Stimulated activated CD8-positive, alpha-beta memory T cell treated with anti-CD3 and anti-CD28 coated beads, Interleukin-15, amount 100 ng/mL, for 1 hour (primary cell): ENCODE results near the gene SUDS3.

Experiments used
- DNase-seq: peaks from one replicate; pipeline ENCODE4 v3.0.0-alpha.2; 2020; ENCODE audit warnings: low read depth

The SUDS3 gene

GRCh38 chr12:118356809-118357256 lies 19.5 kb upstream of the SUDS3 start:
- DNase-seq = no peak

- DNase-seq = no peak
Observed at GRCh38 chr12:118357257-118358007, 18.9 kb upstream of the SUDS3 start.

GRCh38 chr12:118358008-118358359 lies 18.4 kb upstream of the SUDS3 start:
- DNase-seq = no peak

- no peak for DNase-seq
Observed at GRCh38 chr12:118358612-118359540, 17.5 kb upstream of the SUDS3 start.

GRCh38 chr12:118359541-118359915 lies 16.8 kb upstream of the SUDS3 start:
- DNase-seq = no peak

- no peak for DNase-seq
Observed at GRCh38 chr12:118361092-118361404, 15.3 kb upstream of the SUDS3 start.

- DNase-seq = no peak
Observed at GRCh38 chr12:118361889-118362288, 14.5 kb upstream of the SUDS3 start.

- DNase-seq = no peak
Observed at GRCh38 chr12:118368821-118369220, 7.5 kb upstream of the SUDS3 start.

- DNase-seq = no peak
Observed at GRCh38 chr12:118370601-118371000, 5.8 kb upstream of the SUDS3 start.

GRCh38 chr12:118371321-118372282 lies 4.8 kb upstream of the SUDS3 start:
- DNase-seq = no peak

- peak; percentile 93 for DNase-seq
Observed at GRCh38 chr12:118372541-118373495, 3.5 kb upstream of the SUDS3 start, which contains the start of gene TAOK3. TSS of gene TAOK3 (minus strand) at chr12:118372907. CDS start at chr12:118255567, 117,340 bp downstream.

GRCh38 chr12:118373616-118374015 lies 2.7 kb upstream of the SUDS3 start:
- DNase-seq = no peak

GRCh38 chr12:118374126-118374725 lies 2.1 kb upstream of the SUDS3 start:
- DNase-seq = no peak

- DNase-seq = no peak
Observed at GRCh38 chr12:118374909-118375308, 1.4 kb upstream of the SUDS3 start.

GRCh38 chr12:118375348-118375747 lies 1.0 kb upstream of the SUDS3 start:
- no peak for DNase-seq

- no peak for DNase-seq
Observed at GRCh38 chr12:118377021-118377883, 897 bp downstream of the SUDS3 start.

GRCh38 chr12:118377884-118378470 lies 1.6 kb downstream of the SUDS3 start:
- DNase-seq = peak; percentile 68

- DNase-seq = no peak
Observed at GRCh38 chr12:118391424-118391823, 15.1 kb downstream of the SUDS3 start.

GRCh38 chr12:118391836-118392235 lies 15.5 kb downstream of the SUDS3 start:
- no peak for DNase-seq
